ENCODE measurements around the gene CRISP1.

Gene CRISP1

GRCh38 chr6:49888742-49889431, 22.6 kb upstream of the CRISP1 start:
- no peak for DNase-seq (ENCODE audit: low read depth)
- TF ChIP-seq CTCF (conservative IDR thresholded peaks at IDR 0.05; ENCODE audit: low read depth, low read length): no peak

GRCh38 chr6:49868951-49869529, 2.7 kb upstream of the CRISP1 start:
- no peak overlapping the region for H3K4me3 ChIP-seq (ENCODE audit: low read depth, low read length)
- DNase-seq (ENCODE audit: low read depth): no peak
- TF ChIP-seq CTCF (conservative IDR thresholded peaks at IDR 0.05; ENCODE audit: low read depth, low read length): no peak

More at GRCh38 chr6:49888742-49889431, 22.6 kb upstream of the CRISP1 start:
- no peak overlapping the region for H3K4me3 ChIP-seq (ENCODE audit: low read depth, low read length)

- no peak for DNase-seq (ENCODE audit: low read depth)
Observed at GRCh38 chr6:49856282-49856681, 10.1 kb downstream of the CRISP1 start.

GRCh38 chr6:49855221-49855620, 11.1 kb downstream of the CRISP1 start:
- no peak for TF ChIP-seq CTCF (conservative IDR thresholded peaks at IDR 0.05; ENCODE audit: low read depth, low read length)
- no peak overlapping the region for H3K4me3 ChIP-seq (ENCODE audit: low read depth, low read length)

More at GRCh38 chr6:49856282-49856681, 10.1 kb downstream of the CRISP1 start:
- H3K4me3 ChIP-seq (ENCODE audit: low read depth, low read length): no peak overlapping the region
- no peak for TF ChIP-seq CTCF (conservative IDR thresholded peaks at IDR 0.05; ENCODE audit: low read depth, low read length)

GRCh38 chr6:49852975-49853374, 13.4 kb downstream of the CRISP1 start:
- no peak for TF ChIP-seq CTCF (conservative IDR thresholded peaks at IDR 0.05; ENCODE audit: low read depth, low read length)
- DNase-seq (ENCODE audit: low read depth): no peak
- H3K4me3 ChIP-seq (ENCODE audit: low read depth, low read length): no peak overlapping the region

More at GRCh38 chr6:49855221-49855620, 11.1 kb downstream of the CRISP1 start:
- no peak for DNase-seq (ENCODE audit: low read depth)

GRCh38 chr6:49849213-49849907, 17.0 kb downstream of the CRISP1 start:
- no peak overlapping the region for H3K4me3 ChIP-seq (ENCODE audit: low read depth, low read length)
- peak; percentile 54 for TF ChIP-seq CTCF (conservative IDR thresholded peaks at IDR 0.05; ENCODE audit: low read depth, low read length)
- peak; percentile 73 for DNase-seq (ENCODE audit: low read depth)
